Endothelial cell of umbilical vein (primary cell): Measurements from ENCODE around the gene SHISA5. TPM values are rescaled to one million over a fixed set of nuclear protein-coding genes. Genes with fewer than 3 reads are reported as not detected.

Experiments used
- BruUV-seq: library from RNA; stranded (reverse); fragments of 400-500 nt; replicated peaks from 2 replicates; lab custom pipeline; 2021; lab: Mats Ljungman, UMichigan
- CTCF ChIA-PET: fragments of 300-600, 350-600 bp; sonication (Branson Sonifier 250); formaldehyde crosslinking; loops from one replicate; lab custom pipeline; 2021; ENCODE audit warnings: antibody characterized with exemption, inconsistent platforms; lab: Charles Lee
- POLR2A ChIA-PET: fragments of 300-600, 350-600 bp; sonication (Branson Sonifier 250); formaldehyde crosslinking; loops from one replicate; lab custom pipeline; 2021; ENCODE audit warnings: antibody characterized with exemption, inconsistent platforms; lab: Charles Lee
- DNase-seq: peaks from one replicate; pipeline ENCODE4 v3.0.0-alpha.2; 2011; ENCODE audit warnings: low read depth, low spot score
- FAIRE-seq: peaks from 2 replicates; lab custom pipeline; 2011; peaks lifted over from hg19 to GRCh38; lab: Jason Lieb, UNC
- H2AFZ ChIP-seq: 2 replicates; pipeline ENCODE4 v1.6.0; 2012; ENCODE audit warnings: low read depth, low read length, control low read depth, inconsistent platforms
- H3K27ac ChIP-seq: 2 replicates; pipeline ENCODE4 v1.5.1; 2011; ENCODE audit warnings: low read depth, mild to moderate bottlenecking, control low read depth, low read length, moderate library complexity; ENCODE audit not compliant: insufficient read depth
- H3K27me3 ChIP-seq, 2 experiments: 2 replicates each; pipeline versions ENCODE4 v1.6.0 to v1.6.1; 2011; ENCODE audit warnings: low read length in 2 of 2, mixed read lengths in 1 of 2; ENCODE audit not compliant: control insufficient read depth in 2 of 2, insufficient read depth in 2 of 2
- H3K36me3 ChIP-seq, 2 experiments: 2 replicates in 1 of 2; 3 replicates in 1 of 2; pipeline ENCODE4 v1.5.1; 2011; ENCODE audit warnings: low read length in 2 of 2, mild to moderate bottlenecking in 1 of 2, moderate library complexity in 1 of 2; ENCODE audit not compliant: control insufficient read depth in 2 of 2, insufficient read depth in 2 of 2; ENCODE audit errors: extremely low read depth in 1 of 2
- H3K4me1 ChIP-seq: 3 replicates; pipeline ENCODE4 v1.5.1; 2011; ENCODE audit warnings: mild to moderate bottlenecking, low read length; ENCODE audit not compliant: control insufficient read depth, insufficient read depth; ENCODE audit errors: extremely low read depth
- H3K4me2 ChIP-seq: 2 replicates; pipeline ENCODE4 v1.6.1; 2011; ENCODE audit warnings: low read length, control low read depth, mixed read lengths; ENCODE audit not compliant: insufficient read depth
- H3K4me3 ChIP-seq, 3 experiments: fragments of 200-600 bp in 1 of 3; sonication (generic), shearing (Covaris generic) in 1 of 3; replicated peaks in 1 of 3; 2 replicates each; pipeline ENCODE4 v1.5.1; 2011 to 2016; ENCODE audit warnings: control low read depth in 3 of 3, low read length in 3 of 3, mild to moderate bottlenecking in 2 of 3, inconsistent platforms in 1 of 3, low read depth in 1 of 3, moderate library complexity in 1 of 3; ENCODE audit not compliant: insufficient read depth in 1 of 3
- H3K79me2 ChIP-seq: 2 replicates; pipeline ENCODE4 v1.6.0; 2012; ENCODE audit warnings: low read length, inconsistent platforms; ENCODE audit not compliant: control insufficient read depth, insufficient read depth
- H3K9ac ChIP-seq: replicated peaks from 2 replicates; pipeline ENCODE3; 2011; ENCODE audit warnings: low read length, control low read depth; ENCODE audit not compliant: insufficient read depth; ENCODE audit errors: extremely low read depth
- H3K9me1 ChIP-seq: replicated peaks from 3 replicates; pipeline ENCODE4 v1.6.0; 2011; ENCODE audit warnings: mild to moderate bottlenecking, low read length; ENCODE audit not compliant: control insufficient read depth, insufficient read depth; ENCODE audit errors: extremely low read depth
- H3K9me3 ChIP-seq: replicated peaks from 2 replicates; pipeline ENCODE4 v1.5.1; 2012; ENCODE audit warnings: low read length, inconsistent platforms; ENCODE audit not compliant: control insufficient read depth, insufficient read depth
- H4K20me1 ChIP-seq: replicated peaks from 2 replicates; pipeline ENCODE3; 2011; ENCODE audit warnings: mild to moderate bottlenecking, low read length; ENCODE audit not compliant: control insufficient read depth, insufficient read depth; ENCODE audit errors: extremely low read depth
- CTCF ChIP-seq, 2 donors: IDR thresholded peaks; 1 replicate in 1 of 2; 2 replicates in 1 of 2; pipeline ENCODE4 v1.5.1; 2011; ENCODE audit warnings: low read length in 2 of 2, mild to moderate bottlenecking in 2 of 2, moderate library complexity in 2 of 2, control low read depth in 1 of 2, inconsistent platforms in 1 of 2, low read depth in 1 of 2; ENCODE audit not compliant: insufficient read depth in 1 of 2; ENCODE audit errors: extremely low read depth in 1 of 2
- EZH2 ChIP-seq: IDR thresholded peaks from 2 replicates; pipeline ENCODE4 v1.6.1; 2012; ENCODE audit warnings: borderline replicate concordance, low read depth, mild to moderate bottlenecking, moderate library complexity, low read length, inconsistent platforms; ENCODE audit not compliant: severe bottlenecking
- FOS ChIP-seq: IDR thresholded peaks from 2 replicates; pipeline ENCODE4 v1.6.1; 2011; ENCODE audit warnings: mild to moderate bottlenecking, low read length, moderate library complexity, borderline replicate concordance; ENCODE audit not compliant: insufficient read depth
- GATA2 ChIP-seq: IDR thresholded peaks from 2 replicates; pipeline ENCODE4 v1.7.0; 2011; ENCODE audit warnings: low read depth, mild to moderate bottlenecking, moderate library complexity, mixed read lengths, low read length; ENCODE audit not compliant: insufficient read length, insufficient read depth
- JUN ChIP-seq: IDR thresholded peaks from 2 replicates; pipeline ENCODE4 v1.6.1; 2011; ENCODE audit warnings: borderline replicate concordance, low read depth; ENCODE audit not compliant: insufficient read length, insufficient read depth
- MAX ChIP-seq: IDR thresholded peaks from 2 replicates; pipeline ENCODE4 v1.6.1; 2011; ENCODE audit not compliant: insufficient read depth, insufficient read length
- MYC ChIP-seq: IDR thresholded peaks from one replicate; pipeline ENCODE4 v1.6.1; 2011; ENCODE audit warnings: mild to moderate bottlenecking, low read depth, low read length
- POLR2A ChIP-seq: IDR thresholded peaks from 2 replicates; pipeline ENCODE4 v1.6.1; 2012; ENCODE audit warnings: low read depth, mild to moderate bottlenecking, control low read depth, low read length
- POLR2AphosphoS5 ChIP-seq: IDR thresholded peaks from 2 replicates; pipeline ENCODE4 v1.6.1; 2012; ENCODE audit warnings: low read depth, mild to moderate bottlenecking, control low read depth, low read length, moderate library complexity; ENCODE audit not compliant: insufficient read depth
- dilution Hi-C: fragments of 300-500 bp; cut with MboI; formaldehyde crosslinking; loops from one replicate; pipeline ENCODE4 v1.15.0; 2019; ENCODE audit warnings: low sequenced_read_pairs; ENCODE audit not compliant: extremely low pct_ligation_motif_present
- intact Hi-C: fragments of 100-400 bp; cut with micrococcal nuclease; formaldehyde crosslinking; loops from one replicate; pipeline ENCODE4 v1.10.0; 2022
- polyA plus RNA-seq, 4 experiments: library from polyadenylated mRNA; depleted of rRNA in 3 of 4; stranded (reverse) in 3 of 4; unstranded in 1 of 4; fragments of >200 nt; gene quantifications; 2 replicates each; pipeline versions ENCODE4 v1.2.1 to v1.2.3, GENCODE V29; 2011 to 2012; ENCODE audit warnings: missing spikeins in 1 of 4
- total RNA-seq: library from RNA; stranded (reverse); gene quantifications from 2 replicates; pipeline ENCODE4 v1.2.3, GENCODE V29; 2021

The SHISA5 gene
- total and polyA plus RNA-seq, 2 donors (not counting 3 experiments of a cell fraction or from before 2014, with no cell fraction given): 205 to 320 TPM

- Histone ChIP-seq H3K27ac (no peak overlapping the region), H3K27me3 (no peaks in the 10 kb centered on the region), H3K4me3 (no peak overlapping the region), H3K36me3 (no peaks in the 10 kb centered on the region), H3K9ac (no peak overlapping the region), H3K9me3 (no peaks in the 10 kb centered on the region), H3K4me1 (peaks cover 3% of the 10 kb centered on the region), H2AFZ (no peak overlapping the region), H4K20me1 (no peaks in the 10 kb centered on the region), H3K79me2 (no peaks in the 10 kb centered on the region), H3K4me2 (no peak overlapping the region), H3K9me1 (no peaks in the 10 kb centered on the region)
- CTCF ChIA-PET: interaction anchor here (1.4 to 3.7 kb wide), 3 partner anchors 10 to 108 kb away, joined by 3 to 16 read pairs (median 15); no protein-coding TSS in a partner anchor
- TF ChIP-seq GATA2: no peak
- no peak for TF ChIP-seq JUN
- TF ChIP-seq CTCF (IDR thresholded peaks at IDR 0.05; ENCODE audit: extremely low read depth in 1 of 2, insufficient read depth in 1 of 2, low read depth in 1 of 2, low read length in 2 of 2): no peak
- no peak for TF ChIP-seq FOS
- no peak for TF ChIP-seq MYC
- no peak for TF ChIP-seq EZH2
- no peak for TF ChIP-seq POLR2A
- no peak for TF ChIP-seq MAX
- TF ChIP-seq POLR2AphosphoS5: no peak
- POLR2A ChIA-PET: no interaction called here
- BruUV-seq: no TSS peak
- DNase-seq (peak; percentile 28), FAIRE-seq (no peak)
- dilution Hi-C loops: no loop called here
- intact Hi-C loops: loop anchor here (10.0 kb wide), 1 partner anchor 349 kb away; no protein-coding TSS in a partner anchor
These were observed 39.4 kb upstream of the SHISA5 start for GRCh38 chr3:48543271-48543866.
